KMS-11 (cell line): ENCODE data around the gene SFT2D3.

Experiments used
- H2AFZ ChIP-seq: fragments of 200-600 bp; sonication (generic); 2 replicates; pipeline ENCODE4 v1.6.1; 2016; ENCODE audit warnings: antibody characterized with exemption, mixed run types, low read depth
- H3K27ac ChIP-seq: fragments of 200-600 bp; sonication (generic); 2 replicates; pipeline ENCODE4 v1.6.1; 2016; ENCODE audit warnings: mild to moderate bottlenecking, mixed run types
- H3K27me3 ChIP-seq: fragments of 200-600 bp; sonication (generic); 2 replicates; pipeline ENCODE4 v1.6.1; 2017; ENCODE audit warnings: mild to moderate bottlenecking, low read depth, mixed run types, moderate library complexity; ENCODE audit not compliant: insufficient read depth
- H3K36me3 ChIP-seq: fragments of 200-600 bp; sonication (generic); 2 replicates; pipeline ENCODE4 v1.6.1; 2017; ENCODE audit warnings: mild to moderate bottlenecking, mixed run types; ENCODE audit not compliant: insufficient read depth
- H3K4me1 ChIP-seq: fragments of 200-600 bp; sonication (generic); 2 replicates; pipeline ENCODE4 v1.6.1; 2016; ENCODE audit warnings: mild to moderate bottlenecking, low read depth, mixed run types; ENCODE audit not compliant: poor library complexity, severe bottlenecking
- H3K4me2 ChIP-seq: fragments of 200-600 bp; sonication (generic); 2 replicates; pipeline ENCODE4 v1.7.0; 2016; ENCODE audit warnings: mild to moderate bottlenecking, mixed run types
- H3K4me3 ChIP-seq: fragments of 200-600 bp; sonication (generic); IDR thresholded peaks from 2 replicates; pipeline ENCODE4 v1.6.1; 2017; ENCODE audit warnings: low read depth, low read length, mixed read lengths; ENCODE audit not compliant: insufficient read depth
- H3K79me2 ChIP-seq: fragments of 200-600 bp; sonication (generic); 2 replicates; pipeline ENCODE4 v1.6.1; 2016; ENCODE audit warnings: low read depth, mixed run types; ENCODE audit not compliant: insufficient read depth
- H3K9ac ChIP-seq: fragments of 200-600 bp; sonication (generic); 2 replicates; pipeline ENCODE4 v1.6.1; 2016; ENCODE audit warnings: mild to moderate bottlenecking, mixed run types
- H4K20me1 ChIP-seq: fragments of 200-600 bp; sonication (generic); 2 replicates; pipeline ENCODE4 v1.6.1; 2016; ENCODE audit warnings: mild to moderate bottlenecking, mixed run types; ENCODE audit not compliant: insufficient read depth
- CTCF ChIP-seq: fragments of 200-600 bp; sonication (generic); conservative IDR thresholded peaks from 2 replicates; pipeline ENCODE4 v1.6.1; 2017; ENCODE audit warnings: low read depth, mild to moderate bottlenecking, antibody characterized with exemption, low read length, moderate library complexity, mixed read lengths

The SFT2D3 gene

GRCh38 chr2:127654084-127654837 is 47.0 kb upstream of the SFT2D3 start:
- no peak overlapping the region for H3K9ac ChIP-seq
- no peak for TF ChIP-seq CTCF
- H3K4me2 ChIP-seq: no peak overlapping the region

GRCh38 chr2:127654838-127655175 is 46.5 kb upstream of the SFT2D3 start:
- Histone ChIP-seq H3K9ac (no peak overlapping the region), H3K79me2 (no peaks in the 10 kb centered on the region), H2AFZ (no peak overlapping the region), H4K20me1 (no peaks in the 10 kb centered on the region), H3K4me3 (no peak overlapping the region), H3K4me2 (no peak overlapping the region), H3K36me3 (no peaks in the 10 kb centered on the region), H3K4me1 (no peaks in the 10 kb centered on the region), H3K27ac (no peak overlapping the region), H3K27me3 (no peaks in the 10 kb centered on the region)
- TF ChIP-seq CTCF: no peak

More at GRCh38 chr2:127654084-127654837, 47.0 kb upstream of the SFT2D3 start:
- H3K4me1 ChIP-seq: no peaks in the 10 kb centered on the region
- no peak overlapping the region for H3K27ac ChIP-seq
- H3K4me3 ChIP-seq: no peak overlapping the region
- no peaks in the 10 kb centered on the region for H3K27me3 ChIP-seq
- no peaks in the 10 kb centered on the region for H4K20me1 ChIP-seq
- no peak overlapping the region for H2AFZ ChIP-seq
- no peaks in the 10 kb centered on the region for H3K36me3 ChIP-seq
- no peaks in the 10 kb centered on the region for H3K79me2 ChIP-seq

- no peak overlapping the region for H3K4me3 ChIP-seq
- H3K36me3 ChIP-seq: no peaks in the 10 kb centered on the region
- TF ChIP-seq CTCF: no peak
Observed at GRCh38 chr2:127655209-127656073, 45.9 kb upstream of the SFT2D3 start.

DNA sequence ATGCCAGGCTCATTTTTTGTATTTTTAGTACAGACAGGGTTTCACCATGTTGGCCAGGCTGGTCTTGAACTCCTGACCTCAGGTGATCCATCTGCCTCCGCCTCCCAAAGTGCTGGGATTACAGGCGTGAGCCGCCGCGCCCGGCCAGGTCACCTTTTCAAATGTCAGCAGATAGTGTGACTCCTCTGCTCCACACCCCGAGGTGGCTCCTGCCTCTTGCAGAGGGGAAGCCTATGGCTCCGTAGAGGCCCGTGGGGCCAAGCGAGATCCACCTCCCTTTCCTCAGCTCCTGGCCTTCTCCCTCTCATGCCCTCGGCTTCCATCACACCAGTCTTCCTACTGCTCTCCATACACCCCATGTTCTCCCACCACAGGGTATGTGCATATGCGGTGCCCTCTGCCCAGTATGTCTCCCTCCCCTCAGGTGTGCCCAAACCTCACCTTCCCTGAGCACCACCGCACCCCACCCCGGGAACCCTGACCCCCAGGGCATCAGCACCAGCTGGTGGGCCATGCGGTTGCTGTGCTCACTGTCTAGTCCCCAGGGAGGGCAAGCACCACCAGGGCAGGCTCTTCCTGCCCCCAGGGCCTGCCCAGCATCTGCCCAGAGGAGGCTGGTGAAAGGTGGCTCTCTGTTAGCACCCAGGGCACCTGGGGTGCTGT is 44.6 kb upstream of the SFT2D3 start:
- H3K4me1 ChIP-seq: no peaks in the 10 kb centered on the region
- no peaks in the 10 kb centered on the region for H3K36me3 ChIP-seq
- no peaks in the 10 kb centered on the region for H4K20me1 ChIP-seq
- no peak overlapping the region for H3K9ac ChIP-seq
- H3K27ac ChIP-seq: no peak overlapping the region
- no peaks in the 10 kb centered on the region for H3K79me2 ChIP-seq
- TF ChIP-seq CTCF: no peak
- H3K27me3 ChIP-seq: no peaks in the 10 kb centered on the region
- no peak overlapping the region for H3K4me3 ChIP-seq
- H2AFZ ChIP-seq: no peak overlapping the region
- no peak overlapping the region for H3K4me2 ChIP-seq

More at GRCh38 chr2:127655209-127656073, 45.9 kb upstream of the SFT2D3 start:
- Histone ChIP-seq H3K27ac (no peak overlapping the region), H3K4me1 (no peaks in the 10 kb centered on the region), H2AFZ (no peak overlapping the region), H3K27me3 (no peaks in the 10 kb centered on the region), H3K79me2 (no peaks in the 10 kb centered on the region), H3K4me2 (no peak overlapping the region), H4K20me1 (no peaks in the 10 kb centered on the region), H3K9ac (no peak overlapping the region)
